Body of pancreas (tissue), 4 donors: ENCODE results near the gene ATF6B. TPM values are rescaled to one million over a fixed set of nuclear protein-coding genes. Genes with fewer than 3 reads are reported as not detected.

Source experiments
- ATAC-seq: fragments of 150-250 bp; one replicate; pipeline ENCODE4 v1.9.1; 2016
- DNase-seq, 4 donors: peaks; one replicate each; pipeline ENCODE4 v3.0.0-alpha.2; 2019
- H3K27ac ChIP-seq, 4 donors: fragments of 200-600 bp; sonication (generic); 1 replicate in 3 of 4; 2 replicates in 1 of 4; pipeline versions ENCODE4 v1.5.1 to v1.6.1; 2016 to 2019; ENCODE audit warnings: mild to moderate bottlenecking in 1 of 4, mixed read lengths in 1 of 4, moderate library complexity in 1 of 4
- H3K27me3 ChIP-seq, 2 donors: fragments of 200-600 bp; sonication (generic); one replicate each; pipeline ENCODE4 v1.6.0; 2016; ENCODE audit warnings: mild to moderate bottlenecking in 1 of 2
- H3K36me3 ChIP-seq, 2 donors: fragments of 200-600 bp; sonication (generic); replicated peaks in 1 of 2; 2 replicates each; pipeline ENCODE4 v1.5.1; 2016; ENCODE audit warnings: low read depth in 2 of 2; ENCODE audit not compliant: insufficient read depth in 1 of 2
- H3K4me1 ChIP-seq: fragments of 200-600 bp; sonication (generic); one replicate; pipeline ENCODE4 v1.6.0; 2016
- H3K4me3 ChIP-seq, 2 donors: fragments of 200-600 bp; sonication (generic); 1 replicate in 1 of 2; 2 replicates in 1 of 2; pipeline ENCODE4 v1.5.1; 2016 to 2019
- H3K9me3 ChIP-seq, 3 donors: fragments of 200-600 bp; sonication (generic); 1 replicate in 2 of 3; 2 replicates in 1 of 3; pipeline ENCODE4 v1.5.1; 2016
- CTCF ChIP-seq, 7 experiments: fragments of 450-650 bp in 4 of 7; fragments of 200-600 bp in 3 of 7; sonication (generic) in 3 of 7; IDR thresholded peaks; one replicate each; pipeline ENCODE4 v1.5.1; 2016 to 2019; ENCODE audit warnings: antibody characterized with exemption in 7 of 7
- POLR2A ChIP-seq, 3 donors: fragments of 450-650 bp; IDR thresholded peaks; one replicate each; pipeline ENCODE4 v1.6.1; 2016; ENCODE audit warnings: antibody characterized with exemption in 3 of 3, mild to moderate bottlenecking in 2 of 3
- WGBS, 2 donors: methylation state at CpG; one replicate each; pipeline ENCODE4 v1.1.5; 2017; 5-methylcytosine and 5-hydroxymethylcytosine counted together
- intact Hi-C: fragments of 100-400 bp; cut with DNase I; formaldehyde crosslinking; loops from one replicate; pipeline ENCODE4 v1.15.1; 2023
- total RNA-seq, 2 donors: library from RNA; depleted of rRNA; stranded (reverse); fragments of >200 nt; gene quantifications; one replicate each; pipeline ENCODE4 v1.1.0, GENCODE V29; 2016

Gene ATF6B
- total RNA-seq, 2 donors from 2014 or later, result 26.5 to 32.3 TPM

GRCh38 chr6:32096087-32096393, 32.0 kb downstream of the ATF6B start:
- Histone ChIP-seq H3K27me3 (peaks cover 0 to 20% of the 10 kb centered on the region in 2 donors), H3K9me3 (no peaks in the 10 kb centered on the region), H3K36me3 (no peaks in the 10 kb centered on the region), H3K4me1 (peaks cover 14% of the 10 kb centered on the region), H3K27ac (no peak overlapping the region), H3K4me3 (no peak overlapping the region)
- 12% methylated on average over 36 of the region's 36 CpGs; no CpG with 5 or more reads in 1 of the 2 donors for WGBS, 2 donors
- ATAC-seq, result no peak
- intact Hi-C loops, result no loop called here
- no peak for TF ChIP-seq CTCF (IDR thresholded peaks at IDR 0.05)
- no peak for TF ChIP-seq POLR2A (IDR thresholded peaks at IDR 0.05)
- no peak for DNase-seq

- no peaks in the 10 kb centered on the region for H3K36me3 ChIP-seq
- peaks cover 14% of the 10 kb centered on the region for H3K4me1 ChIP-seq
- DNase-seq, result no peak
- peaks cover 0 to 20% of the 10 kb centered on the region in 2 donors for H3K27me3 ChIP-seq
- no peak overlapping the region for H3K27ac ChIP-seq
- no peak for ATAC-seq
- H3K9me3 ChIP-seq, result no peaks in the 10 kb centered on the region
- intact Hi-C loops, result no loop called here
- WGBS, 2 donors, result 49 to 80% methylated on average over 15 to 29 of the region's 30 CpGs
- H3K4me3 ChIP-seq, result no peak overlapping the region
- TF ChIP-seq CTCF (IDR thresholded peaks at IDR 0.05) (no peak), POLR2A (IDR thresholded peaks at IDR 0.05) (no peak)
These were observed 32.5 kb downstream of the ATF6B start for GRCh38 chr6:32095338-32096086.

GRCh38 chr6:32092760-32093497, 35.1 kb downstream of the ATF6B start:
- Histone ChIP-seq H3K9me3 (no peaks in the 10 kb centered on the region), H3K27ac (no peak overlapping the region), H3K4me1 (peaks cover 14% of the 10 kb centered on the region), H3K36me3 (no peaks in the 10 kb centered on the region), H3K4me3 (no peak overlapping the region), H3K27me3 (peaks cover 0 to 20% of the 10 kb centered on the region in 2 donors)
- intact Hi-C loops, result no loop called here
- ATAC-seq (no peak), DNase-seq (no peak)
- no peak for TF ChIP-seq CTCF (IDR thresholded peaks at IDR 0.05)
- no peak for TF ChIP-seq POLR2A (IDR thresholded peaks at IDR 0.05)
- WGBS, 2 donors, result 44 to 48% methylated on average over 8 of the region's 8 CpGs

GRCh38 chr6:32089082-32089828, 38.8 kb downstream of the ATF6B start:
- ATAC-seq (no peak), DNase-seq (no peak)
- Histone ChIP-seq H3K27me3 (no peaks in the 10 kb centered on the region), H3K27ac (no peak overlapping the region), H3K4me3 (no peak overlapping the region), H3K4me1 (peaks cover 12% of the 10 kb centered on the region), H3K36me3 (no peaks in the 10 kb centered on the region), H3K9me3 (no peaks in the 10 kb centered on the region)
- WGBS, 2 donors, result 61 to 62% methylated on average over 9 to 10 of the region's 10 CpGs
- TF ChIP-seq POLR2A (IDR thresholded peaks at IDR 0.05), result no peak
- no peak for TF ChIP-seq CTCF (IDR thresholded peaks at IDR 0.05)
- intact Hi-C loops, result no loop called here
